Measurements from ENCODE around the gene CHADL.

- no peak for TF ChIP-seq CTCF (conservative IDR thresholded peaks at IDR 0.05; ENCODE audit: low read depth in 2 of 2)
- TF ChIP-seq ZNF331 (CRISPR knock-in tag; IDR thresholded peaks at IDR 0.05; ENCODE audit: low read depth) = no peak
- TF ChIP-seq EZH2 (IDR thresholded peaks at IDR 0.05; ENCODE audit: low read depth, unreplicated experiment) = no peak
- TF ChIP-seq EZH2phosphoT487 (IDR thresholded peaks at IDR 0.05; ENCODE audit: unreplicated experiment) = no peak
- no peak for TF ChIP-seq POLR2AphosphoS5 (IDR thresholded peaks at IDR 0.05; ENCODE audit: low read depth)
- no peak for TF ChIP-seq JUNB (IDR thresholded peaks at IDR 0.05; ENCODE audit: unreplicated experiment)
- TF ChIP-seq, protein P1, sequence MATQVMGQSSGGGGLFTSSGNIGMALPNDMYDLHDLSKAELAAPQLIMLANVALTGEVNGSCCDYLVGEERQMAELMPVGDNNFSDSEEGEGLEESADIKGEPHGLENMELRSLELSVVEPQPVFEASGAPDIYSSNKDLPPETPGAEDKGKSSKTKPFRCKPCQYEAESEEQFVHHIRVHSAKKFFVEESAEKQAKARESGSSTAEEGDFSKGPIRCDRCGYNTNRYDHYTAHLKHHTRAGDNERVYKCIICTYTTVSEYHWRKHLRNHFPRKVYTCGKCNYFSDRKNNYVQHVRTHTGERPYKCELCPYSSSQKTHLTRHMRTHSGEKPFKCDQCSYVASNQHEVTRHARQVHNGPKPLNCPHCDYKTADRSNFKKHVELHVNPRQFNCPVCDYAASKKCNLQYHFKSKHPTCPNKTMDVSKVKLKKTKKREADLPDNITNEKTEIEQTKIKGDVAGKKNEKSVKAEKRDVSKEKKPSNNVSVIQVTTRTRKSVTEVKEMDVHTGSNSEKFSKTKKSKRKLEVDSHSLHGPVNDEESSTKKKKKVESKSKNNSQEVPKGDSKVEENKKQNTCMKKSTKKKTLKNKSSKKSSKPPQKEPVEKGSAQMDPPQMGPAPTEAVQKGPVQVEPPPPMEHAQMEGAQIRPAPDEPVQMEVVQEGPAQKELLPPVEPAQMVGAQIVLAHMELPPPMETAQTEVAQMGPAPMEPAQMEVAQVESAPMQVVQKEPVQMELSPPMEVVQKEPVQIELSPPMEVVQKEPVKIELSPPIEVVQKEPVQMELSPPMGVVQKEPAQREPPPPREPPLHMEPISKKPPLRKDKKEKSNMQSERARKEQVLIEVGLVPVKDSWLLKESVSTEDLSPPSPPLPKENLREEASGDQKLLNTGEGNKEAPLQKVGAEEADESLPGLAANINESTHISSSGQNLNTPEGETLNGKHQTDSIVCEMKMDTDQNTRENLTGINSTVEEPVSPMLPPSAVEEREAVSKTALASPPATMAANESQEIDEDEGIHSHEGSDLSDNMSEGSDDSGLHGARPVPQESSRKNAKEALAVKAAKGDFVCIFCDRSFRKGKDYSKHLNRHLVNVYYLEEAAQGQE (IDR thresholded peaks at IDR 0.05; ENCODE audit: unreplicated experiment) = no peak
- TF ChIP-seq CREB1 (CRISPR knock-in tag; IDR thresholded peaks at IDR 0.05; ENCODE audit: low read depth) = no peak
Observed at GRCh38 chr22:41249442-41249841, 8.7 kb upstream of the CHADL start.
